Chondrocyte (in vitro differentiated cells): ENCODE results near the gene DTX3. TPM values are rescaled to one million over a fixed set of nuclear protein-coding genes. Genes with fewer than 3 reads are reported as not detected.

Source experiments
- DNase-seq: peaks from one replicate; pipeline ENCODE4 v3.0.0; 2021; ENCODE audit warnings: mixed read lengths, low spot score
- H3K27ac Mint-ChIP-seq: one replicate; pipeline ENCODE4 v1.8.0; 2021; ENCODE audit warnings: mild to moderate bottlenecking, moderate library complexity, mixed read lengths; ENCODE audit not compliant: unreplicated experiment
- H3K27me3 Mint-ChIP-seq: 2 replicates; pipeline ENCODE4 v1.8.0; 2021; ENCODE audit warnings: low read depth, mixed read lengths
- H3K36me3 Mint-ChIP-seq: 2 replicates; pipeline ENCODE4 v1.8.0; 2021; ENCODE audit warnings: low read depth, mixed read lengths
- H3K4me1 Mint-ChIP-seq: 2 replicates; pipeline ENCODE4 v1.8.0; 2021; ENCODE audit warnings: low read depth, mild to moderate bottlenecking, mixed read lengths
- H3K4me3 Mint-ChIP-seq: one replicate; pipeline ENCODE4 v1.8.0; 2021; ENCODE audit warnings: mild to moderate bottlenecking, moderate library complexity, mixed read lengths; ENCODE audit not compliant: unreplicated experiment
- H3K9me3 Mint-ChIP-seq: 2 replicates; pipeline ENCODE4 v1.8.0; 2021; ENCODE audit warnings: low read depth, mixed read lengths
- CTCF ChIP-seq: fragments of 200-600 bp; sonication (generic); IDR thresholded peaks from 2 replicates; pipeline ENCODE4 v1.5.0; 2021; ENCODE audit warnings: antibody characterized with exemption, mild to moderate bottlenecking, moderate library complexity
- total RNA-seq: library from RNA; stranded (reverse); gene quantifications from 3 replicates; pipeline ENCODE4 v1.2.1, GENCODE V29; 2021

Gene DTX3
- total RNA-seq, 1 donor from 2014 or later = 29.8 TPM

- Mint-ChIP-seq H3K4me3 (no peak overlapping the region), H3K4me1 (peaks cover 18% of the 10 kb centered on the region), H3K36me3 (peaks cover 19% of the 10 kb centered on the region), H3K27me3 (peaks cover 38% of the 10 kb centered on the region), H3K9me3 (no peaks in the 10 kb centered on the region), H3K27ac (no peak overlapping the region)
- DNase-seq = no peak
- no peak for TF ChIP-seq CTCF
Measured at GRCh38 chr12:57623385-57623784, 18.8 kb downstream of the DTX3 start.

GRCh38 chr12:57623811-57624390 lies 19.3 kb downstream of the DTX3 start:
- H3K4me1 Mint-ChIP-seq = peaks cover 18% of the 10 kb centered on the region
- peaks cover 22% of the 10 kb centered on the region for H3K36me3 Mint-ChIP-seq
- no peak for TF ChIP-seq CTCF
- H3K4me3 Mint-ChIP-seq = no peak overlapping the region
- H3K27me3 Mint-ChIP-seq = peaks cover 38% of the 10 kb centered on the region
- DNase-seq = no peak
- no peaks in the 10 kb centered on the region for H3K9me3 Mint-ChIP-seq
- no peak overlapping the region for H3K27ac Mint-ChIP-seq

GRCh38 chr12:57624441-57625220 lies 20.0 kb downstream of the DTX3 start:
- TF ChIP-seq CTCF = no peak
- H3K36me3 Mint-ChIP-seq = peaks cover 24% of the 10 kb centered on the region
- peaks cover 36% of the 10 kb centered on the region for H3K27me3 Mint-ChIP-seq
- no peak overlapping the region for H3K4me3 Mint-ChIP-seq
- peaks cover 16% of the 10 kb centered on the region for H3K4me1 Mint-ChIP-seq
- no peak overlapping the region for H3K27ac Mint-ChIP-seq
- no peak for DNase-seq
- H3K9me3 Mint-ChIP-seq = no peaks in the 10 kb centered on the region

GRCh38 chr12:57625261-57626032 lies 20.8 kb downstream of the DTX3 start:
- peaks cover 24% of the 10 kb centered on the region for H3K36me3 Mint-ChIP-seq
- H3K27ac Mint-ChIP-seq = no peak overlapping the region
- H3K9me3 Mint-ChIP-seq = no peaks in the 10 kb centered on the region
- TF ChIP-seq CTCF = no peak
- no peak overlapping the region for H3K4me3 Mint-ChIP-seq
- H3K4me1 Mint-ChIP-seq = peaks cover 16% of the 10 kb centered on the region
- H3K27me3 Mint-ChIP-seq = peaks cover 33% of the 10 kb centered on the region
- DNase-seq = no peak
